Pancreas (tissue), 10 donors: Measurements from ENCODE around the gene HS3ST4. TPM values are rescaled to one million over a fixed set of nuclear protein-coding genes. Genes with fewer than 3 reads are reported as not detected.

Experiments used
- ATAC-seq, 4 donors: fragments of 200-7000 bp; cut with Tn5 transposase; one replicate each; pipeline versions ENCODE4 v1.8.0 to v1.9.1; 2020; ENCODE audit warnings: mild to moderate bottlenecking in 4 of 4, moderate library complexity in 4 of 4
- DNase-seq, 6 donors: peaks; one replicate each; pipeline ENCODE4 v3.0.0-alpha.2; 2020
- FAIRE-seq: peaks from 2 replicates; lab custom pipeline; 2012; peaks lifted over from hg19 to GRCh38; lab: Jason Lieb, UNC
- H3K27ac ChIP-seq, 4 donors: fragments of 200-600 bp; sonication (generic); 1 replicate in 3 of 4; 2 replicates in 1 of 4; pipeline versions ENCODE4 v1.5.0 to v1.8.0; 2020
- H3K27me3 ChIP-seq, 4 donors: fragments of 200-600 bp; one replicate each; pipeline ENCODE4 v1.8.0; 2021
- H3K36me3 ChIP-seq, 3 donors: fragments of 200-600 bp; sonication (generic) in 1 of 3; one replicate each; pipeline versions ENCODE4 v1.5.0 to v1.8.0; 2020 to 2021
- H3K4me1 ChIP-seq, 3 donors: fragments of 200-600 bp; one replicate each; pipeline ENCODE4 v1.8.0; 2021
- H3K4me3 ChIP-seq, 4 donors: fragments of 200-600 bp; sonication (generic) in 2 of 4; one replicate each; pipeline versions ENCODE4 v1.5.0 to v1.8.0; 2020 to 2021
- H3K9me3 ChIP-seq, 4 donors: fragments of 200-600 bp; one replicate each; pipeline ENCODE4 v1.8.0; 2021
- CTCF ChIP-seq, 4 donors: fragments of 200-600 bp; sonication (generic) in 3 of 4; IDR thresholded peaks; one replicate each; pipeline versions ENCODE4 v1.5.0 to v1.8.0; 2021; ENCODE audit warnings: antibody characterized with exemption in 4 of 4
- WGBS, 2 donors: extraction: QIAGEN DNeasy Blood & Tissue Kit; methylation state at CpG; one replicate each; pipeline ENCODE4 v1.1.7; 2013; 5-methylcytosine and 5-hydroxymethylcytosine counted together
- intact Hi-C, 3 donors: fragments of 100-400 bp; cut with DNase I; formaldehyde crosslinking; loops; one replicate each; pipeline versions ENCODE4 v1.11.1 to v1.14.2; 2022
- polyA plus RNA-seq, 2 donors: library from polyadenylated mRNA; stranded (reverse); fragments of 200-250 nt; gene quantifications; one replicate each; pipeline ENCODE4 v1.2.3, GENCODE V29; 2013
- total RNA-seq, 6 donors: library from RNA; stranded (reverse); fragmentation: NEBNext Ultra II Directional in 4 of 6; extraction: Animal tissue kit (Norgen Biotek cat#: 25700) in 4 of 6; gene quantifications; one replicate each; pipeline versions ENCODE4 v1.2.1 to v1.2.4, GENCODE V29; 2021 to 2023
- donor health status: healthy with polysubstance abuse.
- donor health status: DM: no; HTN: no; CAD: no; lungs with moderate emphysema.
- donor health status: DM: no; HTN: no; CAD: no.
- donor health status: control.
- donor health status: control.
- donor health status: Bipolar disorder and iron deficiency.
- donor health status: DM: yes; HTN: yes; CAD: no.
- donor health status: DM: no; HTN: no; CAD: no.
- donor health status: DM: no; HTN: no; CAD: no.
- donor health status: DM: yes; HTN: yes; CAD: no.

The HS3ST4 gene
- total and polyA plus RNA-seq, 8 donors: 0.05 to 0.19 TPM; not detected in 6

- 19 to 24% methylated on average over 5 of the region's 5 CpGs for WGBS, 2 donors
- Histone ChIP-seq H3K27me3 (no peaks in the 10 kb centered on the region), H3K27ac (no peak overlapping the region), H3K4me1 (no peaks in the 10 kb centered on the region), H3K4me3 (no peak overlapping the region), H3K36me3 (no peaks in the 10 kb centered on the region), H3K9me3 (no peaks in the 10 kb centered on the region)
- FAIRE-seq (no peak), DNase-seq (no peak), ATAC-seq (no peak)
- intact Hi-C loops: no loop called here
- no peak for TF ChIP-seq CTCF (IDR thresholded peaks at IDR 0.05)
These were observed 378.7 kb downstream of the HS3ST4 start for GRCh38 chr16:26070302-26071100.

- H3K27ac ChIP-seq: no peak overlapping the region
- no peak for DNase-seq
These were observed 379.5 kb downstream of the HS3ST4 start for GRCh38 chr16:26071101-26071866.

GRCh38 chr16:26078716-26079355 lies 387.1 kb downstream of the HS3ST4 start:
- no peak overlapping the region for H3K4me3 ChIP-seq
- TF ChIP-seq CTCF (IDR thresholded peaks at IDR 0.05): no peak
- ATAC-seq (no peak), DNase-seq (no peak), FAIRE-seq (no peak)
- H3K27ac ChIP-seq: no peak overlapping the region
- 7 to 8% methylated on average over 10 of the region's 10 CpGs for WGBS, 2 donors
- H3K36me3 ChIP-seq: no peaks in the 10 kb centered on the region
- H3K27me3 ChIP-seq: no peaks in the 10 kb centered on the region
- H3K9me3 ChIP-seq: no peaks in the 10 kb centered on the region
- intact Hi-C loops: no loop called here
- no peaks in the 10 kb centered on the region for H3K4me1 ChIP-seq

More at GRCh38 chr16:26071101-26071866, 379.5 kb downstream of the HS3ST4 start:
- intact Hi-C loops: no loop called here
- FAIRE-seq (no peak), ATAC-seq (no peak)
- no peaks in the 10 kb centered on the region for H3K36me3 ChIP-seq
- no peaks in the 10 kb centered on the region for H3K4me1 ChIP-seq
- H3K4me3 ChIP-seq: no peak overlapping the region
- TF ChIP-seq CTCF (IDR thresholded peaks at IDR 0.05): no peak
- 41 to 43% methylated on average over 9 of the region's 9 CpGs for WGBS, 2 donors
- H3K27me3 ChIP-seq: no peaks in the 10 kb centered on the region
- H3K9me3 ChIP-seq: no peaks in the 10 kb centered on the region

DNA sequence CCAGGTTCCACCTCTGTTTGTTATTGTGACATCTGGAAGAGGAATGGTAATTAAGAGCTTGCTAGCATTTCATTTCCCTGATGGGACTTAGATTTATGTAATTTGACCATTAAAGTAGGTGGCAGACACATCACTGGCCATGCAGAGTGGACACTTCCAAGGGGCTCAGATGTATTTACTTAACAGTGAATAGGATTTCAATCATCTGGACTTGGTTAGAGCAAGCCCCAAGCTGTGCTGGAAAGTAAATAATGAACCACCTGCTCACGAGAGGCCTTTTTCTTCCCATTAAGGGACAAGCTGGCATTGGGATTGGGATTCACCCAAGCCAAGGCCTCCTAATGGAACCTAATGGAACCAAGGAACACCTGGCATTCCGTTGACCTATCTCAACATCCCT lies 395.3 kb downstream of the HS3ST4 start:
- no peak for FAIRE-seq
- Histone ChIP-seq H3K36me3 (no peaks in the 10 kb centered on the region), H3K27ac (no peak overlapping the region), H3K9me3 (no peaks in the 10 kb centered on the region), H3K27me3 (no peaks in the 10 kb centered on the region), H3K4me3 (no peak overlapping the region), H3K4me1 (no peaks in the 10 kb centered on the region)
- intact Hi-C loops: no loop called here
- 29 to 37% methylated on average over 2 of the region's 2 CpGs for WGBS, 2 donors
- DNase-seq: no peak
- no peak for ATAC-seq
- TF ChIP-seq CTCF (IDR thresholded peaks at IDR 0.05): no peak
